NK-92 (cell line): ENCODE data around the gene AGBL2.
"Not testable (repeated sequence)": the region's sequence is repeated elsewhere in the genome, so short reads cannot be mapped to it uniquely, and the experiment has no call there.

Experiments
- DNase-seq: peaks from one replicate; lab custom pipeline; 2025; ENCODE audit not compliant: unreplicated experiment; lab: John Stamatoyannopoulos, UW

Gene AGBL2

GRCh38 chr11:47715082-47715669 is at the start of gene AGBL2:
Gene AGBL2 (minus strand): TSS chr11:47715369. CDS start chr11:47714650, 719 bp downstream.
- peak; percentile 20 for DNase-seq

DNA sequence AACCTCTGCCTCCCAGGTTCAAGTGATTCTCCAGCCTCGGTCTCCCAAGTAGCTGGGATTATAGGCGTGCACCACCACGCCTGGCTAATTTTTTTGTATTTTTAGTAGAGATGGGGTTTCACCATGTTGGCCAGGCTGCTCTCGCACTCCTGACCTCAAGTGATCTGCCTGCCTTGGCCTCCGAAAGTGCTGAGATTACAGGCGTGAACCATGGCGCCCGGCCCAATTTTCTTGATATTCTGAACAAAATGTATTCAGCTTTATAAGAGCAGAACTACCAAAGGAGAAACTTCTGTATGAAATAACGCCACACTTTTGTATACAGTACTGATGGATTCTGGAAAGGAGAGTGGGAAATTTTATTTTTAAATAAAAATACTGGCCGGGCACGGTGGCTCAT is 44.1 kb upstream of the AGBL2 start:
- DNase-seq, result not testable (repeated sequence)

DNA sequence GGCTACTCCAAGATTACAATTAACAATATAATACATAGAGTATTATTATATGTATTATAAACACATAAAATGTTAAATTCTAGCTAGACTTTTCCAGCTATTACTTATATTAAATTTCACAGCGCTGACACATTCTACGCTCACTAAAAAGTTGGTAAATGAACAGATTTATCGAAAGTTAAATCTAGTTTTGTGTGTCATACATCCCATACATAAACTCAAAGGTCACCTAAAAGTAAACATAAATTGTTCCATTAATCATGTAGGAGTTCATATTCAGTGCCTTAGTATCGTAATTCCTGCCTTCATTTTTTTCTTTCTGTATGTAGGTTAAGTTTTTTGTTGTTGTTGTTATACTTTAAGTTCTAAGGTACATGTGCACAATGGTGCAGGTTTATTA is 41.0 kb upstream of the AGBL2 start:
- no peak for DNase-seq

DNA sequence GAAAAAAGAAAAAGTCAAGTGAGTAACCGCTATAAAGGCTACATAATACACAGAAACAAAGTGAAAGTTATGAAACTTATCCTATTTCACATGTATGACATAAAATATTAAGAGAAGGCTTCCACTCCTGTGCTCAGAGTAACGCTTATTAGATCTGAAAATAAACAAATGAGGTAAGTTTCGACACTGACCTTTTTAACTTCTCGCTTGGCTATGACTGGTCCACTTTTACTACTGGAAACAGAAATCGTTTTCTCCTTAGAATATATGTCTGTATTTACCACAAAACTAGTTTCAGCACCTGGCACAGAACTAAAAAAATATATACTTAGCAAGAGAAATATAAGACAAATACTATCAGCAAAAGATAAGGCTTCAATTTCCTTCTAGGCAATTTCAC is 35.6 kb upstream of the AGBL2 start:
- DNase-seq, result no peak

DNA sequence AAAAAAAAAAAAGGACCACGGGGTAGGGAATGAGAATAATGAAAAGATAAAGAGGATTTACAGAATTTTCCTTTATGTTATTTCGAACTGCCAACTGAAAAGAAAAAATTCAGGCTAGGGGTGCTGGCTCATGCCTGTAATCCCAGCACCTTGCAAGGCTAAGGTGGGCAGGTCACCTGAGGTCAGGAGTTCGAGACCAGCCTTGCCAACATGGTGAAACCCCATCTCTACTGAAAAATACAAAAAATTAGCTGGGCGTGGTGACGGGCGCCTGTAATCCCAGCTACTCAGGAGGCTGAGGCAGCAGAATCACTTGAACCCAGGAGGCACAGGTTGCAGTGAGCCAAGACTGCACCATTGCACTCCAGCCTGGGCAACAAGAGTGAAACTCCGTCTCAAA is 27.3 kb upstream of the AGBL2 start:
- not testable (repeated sequence) for DNase-seq

DNA sequence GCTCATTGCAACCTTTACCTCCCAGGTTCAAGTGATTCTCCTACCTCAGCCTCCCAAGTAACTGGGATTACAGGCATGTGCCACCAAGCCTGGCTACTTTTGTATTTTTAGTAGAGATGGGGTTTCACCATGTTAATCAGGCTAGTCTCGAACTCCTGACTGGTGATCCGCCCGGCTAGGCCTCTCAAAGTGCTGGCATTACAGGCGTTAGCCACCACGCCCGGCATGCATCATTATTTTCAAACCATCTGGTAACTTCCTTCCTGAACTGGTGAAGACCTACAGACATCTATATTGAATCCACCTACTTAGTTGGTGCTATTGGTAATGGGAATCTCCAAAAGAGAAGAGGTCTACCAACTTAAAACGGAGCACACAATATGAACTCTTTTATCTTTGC is 22.6 kb upstream of the AGBL2 start:
- not testable (repeated sequence) for DNase-seq

- DNase-seq, result no peak
Observed at GRCh38 chr11:47732271-47732670, 17.1 kb upstream of the AGBL2 start.

- no peak for DNase-seq
Observed at GRCh38 chr11:47731475-47731874, 16.3 kb upstream of the AGBL2 start.

GRCh38 chr11:47726878-47727514 is 11.8 kb upstream of the AGBL2 start:
- no peak for DNase-seq

DNA sequence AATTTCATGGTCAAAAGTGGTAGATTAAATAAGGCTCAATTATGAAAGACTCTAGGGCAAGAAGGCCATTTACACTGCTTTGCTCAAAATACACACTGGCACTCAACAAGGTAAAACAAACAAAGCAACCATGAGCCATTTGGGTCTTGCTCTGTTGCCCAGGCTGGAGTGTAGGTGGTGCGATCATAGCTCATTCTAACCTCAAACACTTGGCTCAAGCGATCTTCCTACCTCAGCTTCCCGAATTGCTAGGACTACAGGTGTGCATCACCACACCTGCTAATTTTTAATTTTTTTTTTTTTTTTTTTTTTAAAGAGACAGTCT is 10.9 kb upstream of the AGBL2 start:
- DNase-seq, result no peak

GRCh38 chr11:47725442-47726117 is 10.4 kb upstream of the AGBL2 start:
- no peak for DNase-seq

DNA sequence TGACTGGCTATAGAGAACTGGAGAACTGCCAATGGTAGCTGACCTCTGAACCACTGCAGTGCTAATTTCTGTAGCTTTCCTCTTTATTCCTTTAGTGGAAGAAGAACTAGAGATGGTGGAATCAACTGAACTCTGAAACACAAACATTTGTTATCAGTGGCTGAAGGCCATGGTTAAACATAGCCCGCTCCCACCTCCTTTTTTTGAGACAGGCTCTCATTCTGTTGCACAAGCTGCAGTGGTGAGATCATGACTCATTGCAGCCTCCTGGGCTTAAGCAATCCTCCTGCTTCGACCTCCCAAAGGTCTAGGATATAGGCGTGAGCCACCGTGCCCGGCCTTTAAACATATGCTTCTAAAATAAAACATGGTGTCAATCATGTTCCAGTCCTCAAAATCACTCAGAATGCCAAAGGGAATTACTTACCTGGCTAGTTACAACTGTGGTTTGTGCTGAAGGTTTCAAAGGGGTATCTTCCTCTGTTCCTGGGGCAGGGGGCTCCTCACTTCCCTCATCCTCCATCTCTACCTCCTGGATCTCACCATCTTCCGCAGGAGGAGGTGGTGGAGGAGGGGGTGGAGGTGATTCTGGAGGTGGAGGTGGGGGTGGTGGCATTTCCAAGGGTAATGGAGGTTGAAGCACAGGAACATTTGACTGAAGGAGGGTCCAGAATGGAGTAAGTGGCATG is 9.0 kb upstream of the AGBL2 start:
- DNase-seq, result no peak

- no peak for DNase-seq
Observed at GRCh38 chr11:47723041-47723440, 7.9 kb upstream of the AGBL2 start.

DNA sequence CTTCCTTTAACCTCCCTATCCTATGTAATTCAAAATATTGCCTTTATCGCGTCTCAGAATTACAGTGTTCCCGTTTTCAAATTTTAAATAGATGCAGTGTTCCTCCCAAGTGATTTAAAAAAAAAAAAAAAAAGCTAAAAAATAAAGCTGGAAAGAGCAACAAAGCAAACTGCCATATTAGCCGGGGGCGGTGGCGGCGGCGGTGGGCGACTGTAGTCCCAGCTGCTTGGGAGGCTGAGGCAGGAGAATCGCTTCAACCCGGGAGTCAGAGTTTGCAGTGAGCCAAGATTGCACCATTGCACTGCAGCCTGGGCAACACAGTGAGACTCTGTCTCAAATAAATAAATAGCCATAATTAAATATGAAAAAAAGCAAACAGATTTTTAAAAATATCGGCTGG is 5.5 kb upstream of the AGBL2 start:
- DNase-seq, result no peak

- DNase-seq, result no peak
Observed at GRCh38 chr11:47716692-47717091, 1.5 kb upstream of the AGBL2 start.

- no peak for DNase-seq
Observed at GRCh38 chr11:47714554-47715081, 551 bp downstream of the AGBL2 start.

GRCh38 chr11:47711816-47712215 is 3.4 kb downstream of the AGBL2 start:
- no peak for DNase-seq

DNA sequence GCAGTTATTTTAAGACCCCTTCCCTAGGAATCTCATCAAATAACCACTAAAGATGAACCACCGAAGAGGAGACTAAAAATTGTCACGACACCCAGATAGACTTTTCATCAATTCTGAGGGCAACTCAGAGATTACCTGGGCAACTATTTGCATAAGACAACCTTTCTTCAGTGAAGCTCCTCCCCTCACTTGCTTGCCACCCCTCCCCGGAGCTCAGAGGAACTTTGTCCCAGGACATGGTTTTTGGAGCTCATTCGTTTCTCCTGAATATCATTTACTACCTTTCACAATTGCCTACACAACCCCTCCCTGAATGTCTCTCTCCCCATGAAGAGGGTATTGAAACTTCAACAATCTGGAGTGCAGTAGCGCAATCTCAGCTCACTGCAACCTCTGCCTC is 3.9 kb downstream of the AGBL2 start:
- DNase-seq, result no peak

GRCh38 chr11:47707275-47707786 is 7.8 kb downstream of the AGBL2 start:
- not testable (repeated sequence) for DNase-seq

GRCh38 chr11:47705721-47706120 is 9.4 kb downstream of the AGBL2 start:
- no peak for DNase-seq

- DNase-seq, result no peak
Observed at GRCh38 chr11:47691979-47692378, 23.2 kb downstream of the AGBL2 start.

DNA sequence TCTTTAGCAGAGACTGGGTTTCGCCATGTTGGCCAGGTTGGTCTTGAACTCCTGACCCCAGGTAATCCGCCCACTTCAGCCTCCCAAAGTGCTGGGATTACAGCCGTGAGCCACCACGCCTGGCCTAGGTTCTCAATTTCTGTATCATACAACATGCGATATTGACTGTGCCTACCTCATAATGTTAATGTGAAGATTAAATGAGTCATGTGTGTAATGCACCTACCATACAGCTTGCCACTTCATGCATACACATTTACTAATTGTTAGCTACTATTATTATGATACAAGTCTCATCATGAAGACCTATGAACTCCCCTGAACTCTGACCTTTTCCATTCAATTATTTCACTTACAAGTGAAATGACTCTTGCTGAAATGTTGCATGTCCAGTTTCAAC is 25.7 kb downstream of the AGBL2 start:
- DNase-seq, result no peak
